AG04450 (cell line): ENCODE measurements around the gene CEP57. TPM values are rescaled to one million over a fixed set of nuclear protein-coding genes. Genes with fewer than 3 reads are reported as not detected.
A peak's percentile ranks its signal among the peaks of the same experiment; 100 is the strongest.

Experiments used
- CTCF ChIA-PET: fragments of 300-600, 350-600 bp; formaldehyde crosslinking; extraction: SDS; loops from one replicate; lab custom pipeline; 2022; ENCODE audit warnings: antibody characterized with exemption, inconsistent platforms; lab: Charles Lee
- POLR2A ChIA-PET: fragments of 350-600 bp; formaldehyde crosslinking; extraction: SDS; loops from one replicate; lab custom pipeline; 2021; ENCODE audit warnings: antibody characterized with exemption, inconsistent platforms; lab: Yijun Ruan, JAX
- DNase-seq: peaks from one replicate; pipeline ENCODE4 v3.0.0-alpha.2; 2011; ENCODE audit warnings: low read depth, low spot score
- H3K27ac ChIP-seq: one replicate; pipeline ENCODE4 v1.5.1; 2012; ENCODE audit warnings: low read depth, low read length, control low read depth
- H3K27me3 ChIP-seq: one replicate; pipeline ENCODE4 v1.6.0; 2012; ENCODE audit warnings: low read length; ENCODE audit not compliant: control insufficient read depth, insufficient read depth
- H3K4me3 ChIP-seq: 2 replicates; pipeline ENCODE4 v1.5.1; 2011; ENCODE audit warnings: mild to moderate bottlenecking, low read depth, low read length, control low read depth
- H3K9me3 ChIP-seq: 2 replicates; pipeline ENCODE4 v1.5.1; 2012; ENCODE audit warnings: low read length; ENCODE audit not compliant: control insufficient read depth, insufficient read depth
- CTCF ChIP-seq: IDR thresholded peaks from 2 replicates; pipeline ENCODE4 v1.5.1; 2011; ENCODE audit warnings: low read depth, low read length, control low read depth, inconsistent platforms
- polyA minus RNA-seq: library from RNA; depleted of rRNA, polyadenylated mRNA; stranded (reverse); fragments of >200 nt; gene quantifications from 2 replicates; pipeline ENCODE4 v1.2.3, GENCODE V29; 2011; rRNA and poly(A)+ RNA removed
- polyA plus RNA-seq: library from polyadenylated mRNA; depleted of rRNA; stranded (reverse); fragments of >200 nt; gene quantifications from 2 replicates; pipeline ENCODE4 v1.2.3, GENCODE V29; 2011; rRNA removed

The CEP57 gene
- 27.6 and 49.2 TPM in 2 replicates for polyA plus RNA-seq
- 14.9 and 25.3 TPM in 2 replicates for polyA minus RNA-seq

DNA sequence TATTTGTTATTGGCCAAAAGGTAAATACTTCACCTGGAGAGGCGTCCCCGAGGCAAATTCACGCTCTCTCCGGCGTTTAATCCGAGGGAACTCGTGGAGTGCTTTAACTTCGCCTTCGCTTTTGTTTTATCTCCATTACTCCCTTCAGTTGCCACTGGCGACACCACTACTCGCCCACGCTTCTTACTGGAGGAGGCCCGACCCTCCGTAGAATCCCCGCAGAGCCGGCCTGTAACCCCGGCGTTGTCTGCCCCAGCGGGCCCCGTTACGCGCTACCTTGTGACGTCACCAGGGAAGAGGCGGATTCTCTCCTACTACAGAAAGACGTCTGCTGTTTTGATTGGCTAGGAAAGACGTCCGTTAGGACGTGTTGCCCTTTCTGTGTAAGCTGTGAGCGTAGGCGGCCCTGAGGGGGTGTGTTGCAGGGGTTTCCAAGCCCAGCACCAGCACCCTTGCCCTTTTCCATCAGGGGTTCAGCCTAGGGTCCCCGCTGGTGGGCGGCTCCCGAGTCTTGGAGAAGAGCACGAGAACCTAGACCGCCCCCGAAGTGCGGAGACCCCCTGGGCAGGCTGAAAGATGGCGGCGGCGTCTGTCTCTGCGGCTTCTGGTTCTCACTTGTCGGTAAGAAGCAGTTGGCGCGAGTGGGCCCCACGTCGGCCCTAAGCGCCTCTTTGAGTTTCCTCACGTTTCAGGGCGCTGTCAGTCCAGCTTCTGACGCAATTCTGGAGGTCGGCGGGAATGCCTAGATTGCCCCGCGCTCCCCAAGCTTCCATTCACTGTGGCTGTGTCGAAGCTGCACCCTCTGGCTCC is at the start of gene CEP57:
Gene CEP57 (plus strand): TSS at position 376 of the 810 bp plus-strand sequence. CDS start 201 bp downstream, at position 577.
- no peaks in the 10 kb centered on the region for H3K27me3 ChIP-seq
- peaks cover 3% of the 10 kb centered on the region; the same call in 1 of the 2 replicates for H3K9me3 ChIP-seq
- TF ChIP-seq CTCF, result no peak
- peak within 1 kb of the TSS; percentile 86 for H3K4me3 ChIP-seq
- POLR2A ChIA-PET, result interaction anchor here (0.5 to 1.8 kb wide), 8 partner anchors 38 to 635 kb away, joined by 3 to 8 read pairs (median 4); partner anchors contain the start of genes CCDC82, JRKL and MTMR2
- DNase-seq, result peak; percentile 97
- CTCF ChIA-PET, result interaction anchor here (1.0 to 2.4 kb wide), 5 partner anchors 26 to 635 kb away, joined by 3 to 14 read pairs (median 4); partner anchors contain the start of gene MAML2
- peak within 1 kb of the TSS; percentile 98 for H3K27ac ChIP-seq

GRCh38 chr11:95750101-95750500 is 40.2 kb upstream of the CEP57 start:
- CTCF ChIA-PET, result interaction anchor here (0.5 kb wide), 1 partner anchor 598 kb away, joined by 6 read pairs; no protein-coding TSS in a partner anchor
- POLR2A ChIA-PET, result no interaction called here
- Histone ChIP-seq H3K9me3 (no peaks in the 10 kb centered on the region), H3K4me3 (no peak overlapping the region), H3K27me3 (peaks cover 5% of the 10 kb centered on the region), H3K27ac (no peak overlapping the region)
- DNase-seq, result no peak
- no peak for TF ChIP-seq CTCF

- H3K9me3 ChIP-seq, result no peaks in the 10 kb centered on the region
- no peak overlapping the region for H3K27ac ChIP-seq
- ChIA-PET POLR2A (no interaction called here), CTCF (interaction anchor here (1.0 kb wide), 1 partner anchor 12 kb away, joined by 3 read pairs; no protein-coding TSS in a partner anchor)
- peaks cover 13% of the 10 kb centered on the region for H3K27me3 ChIP-seq
- H3K4me3 ChIP-seq, result no peak overlapping the region
- no peak for DNase-seq
- TF ChIP-seq CTCF, result no peak
Observed at GRCh38 chr11:95751515-95751914, 38.8 kb upstream of the CEP57 start.

GRCh38 chr11:95760941-95761340 is 29.4 kb upstream of the CEP57 start:
- Histone ChIP-seq H3K4me3 (no peak overlapping the region), H3K9me3 (no peaks in the 10 kb centered on the region), H3K27ac (no peak overlapping the region), H3K27me3 (peaks cover 11% of the 10 kb centered on the region)
- POLR2A ChIA-PET, result no interaction called here
- CTCF ChIA-PET, result interaction anchor here (1.1 to 14.4 kb wide), 4 partner anchors 55 to 694 kb away, joined by 3 to 284 read pairs (median 8); partner anchors contain the start of gene SRSF8
- no peak for TF ChIP-seq CTCF
- DNase-seq, result no peak
